Measurements from ENCODE around the gene MFSD12. TPM values are rescaled to one million over a fixed set of nuclear protein-coding genes. Genes with fewer than 3 reads are reported as not detected.

MFSD12 gene
- total and polyA plus RNA-seq, 2 donors (not counting 3 experiments of a cell fraction or from before 2014, with no cell fraction given) = 51.7 to 78.9 TPM

- no peaks in the 10 kb centered on the region for H3K27me3 ChIP-seq (ENCODE audit: control insufficient read depth in 2 of 2, insufficient read depth in 2 of 2, low read length in 2 of 2)
- H4K20me1 ChIP-seq (replicated peaks; ENCODE audit: control insufficient read depth, extremely low read depth, insufficient read depth, low read length) = no peaks in the 10 kb centered on the region
- no peak for FAIRE-seq
- ChIA-PET POLR2A (no interaction called here), CTCF (no interaction called here)
- intact Hi-C loops (cut with micrococcal nuclease) = no loop called here
- dilution Hi-C loops (cut with MboI; ENCODE audit: extremely low pct_ligation_motif_present, low sequenced_read_pairs) = no loop called here
- no peak overlapping the region for H3K4me3 ChIP-seq (replicated peaks in 1 of 3; ENCODE audit: insufficient read depth in 1 of 3, low read depth in 1 of 3, low read length in 3 of 3)
- no peaks in the 10 kb centered on the region for H3K9me3 ChIP-seq (replicated peaks; ENCODE audit: control insufficient read depth, insufficient read depth, low read length)
- H3K79me2 ChIP-seq (ENCODE audit: control insufficient read depth, insufficient read depth, low read length) = peaks cover 20% of the 10 kb centered on the region
- H3K27ac ChIP-seq (ENCODE audit: insufficient read depth, low read depth, low read length) = no peak overlapping the region
- TF ChIP-seq POLR2A (IDR thresholded peaks at IDR 0.05; ENCODE audit: low read depth, low read length) (no peak), FOS (IDR thresholded peaks at IDR 0.05; ENCODE audit: borderline replicate concordance, insufficient read depth, low read length) (no peak), CTCF (IDR thresholded peaks at IDR 0.05; ENCODE audit: extremely low read depth in 1 of 2, insufficient read depth in 1 of 2, low read depth in 1 of 2, low read length in 2 of 2) (no peak), POLR2AphosphoS5 (IDR thresholded peaks at IDR 0.05; ENCODE audit: insufficient read depth, low read depth, low read length) (no peak)
- peaks cover 0 to 44% of the 10 kb centered on the region in 2 experiments for H3K36me3 ChIP-seq (ENCODE audit: control insufficient read depth in 2 of 2, extremely low read depth in 1 of 2, insufficient read depth in 2 of 2, low read length in 2 of 2)
- no peak for DNase-seq (ENCODE audit: low read depth, low spot score)
- no peak overlapping the region for H3K4me2 ChIP-seq (ENCODE audit: insufficient read depth, low read length)
- H3K9me1 ChIP-seq (replicated peaks; ENCODE audit: control insufficient read depth, extremely low read depth, insufficient read depth, low read length) = no peaks in the 10 kb centered on the region
- H2AFZ ChIP-seq (ENCODE audit: low read depth, low read length) = no peak overlapping the region
- H3K9ac ChIP-seq (replicated peaks; ENCODE audit: extremely low read depth, insufficient read depth, low read length) = no peak overlapping the region
- no peaks in the 10 kb centered on the region for H3K4me1 ChIP-seq (ENCODE audit: control insufficient read depth, extremely low read depth, insufficient read depth, low read length)
- no TSS peak for BruUV-seq (replicated peaks)
These were observed 32.4 kb downstream of the MFSD12 start for GRCh38 chr19:3524904-3525451.

GRCh38 chr19:3524078-3524842, 33.1 kb downstream of the MFSD12 start:
- ChIA-PET POLR2A (no interaction called here), CTCF (no interaction called here)
- no peak for DNase-seq (ENCODE audit: low read depth, low spot score)
- Histone ChIP-seq H3K27me3 (ENCODE audit: control insufficient read depth in 2 of 2, insufficient read depth in 2 of 2, low read length in 2 of 2) (no peaks in the 10 kb centered on the region), H3K36me3 (ENCODE audit: control insufficient read depth in 2 of 2, extremely low read depth in 1 of 2, insufficient read depth in 2 of 2, low read length in 2 of 2) (peaks cover 0 to 49% of the 10 kb centered on the region in 2 experiments), H2AFZ (ENCODE audit: low read depth, low read length) (no peak overlapping the region), H3K27ac (ENCODE audit: insufficient read depth, low read depth, low read length) (no peak overlapping the region), H3K4me1 (ENCODE audit: control insufficient read depth, extremely low read depth, insufficient read depth, low read length) (no peaks in the 10 kb centered on the region), H3K9me1 (replicated peaks; ENCODE audit: control insufficient read depth, extremely low read depth, insufficient read depth, low read length) (no peaks in the 10 kb centered on the region), H3K9ac (replicated peaks; ENCODE audit: extremely low read depth, insufficient read depth, low read length) (no peak overlapping the region), H3K9me3 (replicated peaks; ENCODE audit: control insufficient read depth, insufficient read depth, low read length) (no peaks in the 10 kb centered on the region), H3K79me2 (ENCODE audit: control insufficient read depth, insufficient read depth, low read length) (peaks cover 27% of the 10 kb centered on the region), H4K20me1 (replicated peaks; ENCODE audit: control insufficient read depth, extremely low read depth, insufficient read depth, low read length) (no peaks in the 10 kb centered on the region), H3K4me3 (replicated peaks in 1 of 3; ENCODE audit: insufficient read depth in 1 of 3, low read depth in 1 of 3, low read length in 3 of 3) (no peak overlapping the region), H3K4me2 (ENCODE audit: insufficient read depth, low read length) (no peak overlapping the region)
- intact Hi-C loops (cut with micrococcal nuclease) (no loop called here), dilution Hi-C loops (cut with MboI; ENCODE audit: extremely low pct_ligation_motif_present, low sequenced_read_pairs) (no loop called here)
- BruUV-seq (replicated peaks) = no TSS peak
- no peak for FAIRE-seq
- TF ChIP-seq MYC (IDR thresholded peaks at IDR 0.05; ENCODE audit: low read depth, low read length) = no peak
- TF ChIP-seq JUN (IDR thresholded peaks at IDR 0.05; ENCODE audit: borderline replicate concordance, insufficient read depth, insufficient read length, low read depth) = no peak
- TF ChIP-seq POLR2AphosphoS5 (IDR thresholded peaks at IDR 0.05; ENCODE audit: insufficient read depth, low read depth, low read length) = no peak
- TF ChIP-seq MAX (IDR thresholded peaks at IDR 0.05; ENCODE audit: insufficient read depth, insufficient read length) = no peak
- TF ChIP-seq POLR2A (IDR thresholded peaks at IDR 0.05; ENCODE audit: low read depth, low read length) = no peak
- TF ChIP-seq FOS (IDR thresholded peaks at IDR 0.05; ENCODE audit: borderline replicate concordance, insufficient read depth, low read length) = no peak

Measured in endothelial cell of umbilical vein (primary cell).